OCI-LY7 (cell line): Measurements from ENCODE around the gene CLK2. TPM values are rescaled to one million over a fixed set of nuclear protein-coding genes. Genes with fewer than 3 reads are reported as not detected.
A peak's percentile ranks its signal among the peaks of the same experiment; 100 is the strongest.

Experiments
- BruUV-seq: library from RNA; stranded (reverse); fragments of 400-500 nt; replicated peaks from 2 replicates; lab custom pipeline; 2021; lab: Mats Ljungman, UMichigan
- CTCF ChIA-PET: fragments of 300-600 bp; sonication (Branson Sonifier 250); formaldehyde crosslinking; loops from one replicate; lab custom pipeline; 2022; ENCODE audit warnings: antibody characterized with exemption; ENCODE audit not compliant: unreplicated experiment; lab: Charles Lee
- POLR2A ChIA-PET: fragments of 300-600 bp; sonication (Branson Sonifier 250); formaldehyde crosslinking; loops from one replicate; lab custom pipeline; 2022; ENCODE audit warnings: antibody characterized with exemption; lab: Charles Lee
- DNase-seq: peaks from one replicate; pipeline ENCODE4 v3.0.0-alpha.2; 2015; ENCODE audit warnings: low spot score
- H2AFZ ChIP-seq: fragments of 200-600 bp; sonication (generic), shearing (Covaris generic); 2 replicates; pipeline ENCODE4 v1.6.1; 2014; ENCODE audit warnings: mild to moderate bottlenecking, antibody characterized with exemption, low read length, moderate library complexity
- H3K27ac ChIP-seq: fragments of 200-600 bp; sonication (generic); 2 replicates; pipeline ENCODE4 v1.5.1; 2014; ENCODE audit warnings: mixed run types, low read depth, mild to moderate bottlenecking, moderate library complexity, low read length, inconsistent platforms; ENCODE audit not compliant: poor library complexity, severe bottlenecking
- H3K36me3 ChIP-seq: fragments of 200-600 bp; sonication (generic); 2 replicates; pipeline ENCODE4 v1.6.1; 2014; ENCODE audit warnings: mild to moderate bottlenecking, antibody characterized with exemption, low read length, moderate library complexity, mixed read lengths; ENCODE audit not compliant: insufficient read depth
- H3K4me1 ChIP-seq: fragments of 200-600 bp; sonication (generic); 2 replicates; pipeline ENCODE4 v1.5.1; 2014; ENCODE audit warnings: mild to moderate bottlenecking, low read length; ENCODE audit not compliant: insufficient read depth, poor library complexity, severe bottlenecking
- H3K4me2 ChIP-seq: fragments of 200-600 bp; sonication (generic); 2 replicates; pipeline ENCODE4 v1.6.1; 2014; ENCODE audit warnings: mild to moderate bottlenecking, low read length
- H3K4me3 ChIP-seq: fragments of 200-600 bp; sonication (generic); 2 replicates; pipeline ENCODE4 v1.5.1; 2014; ENCODE audit warnings: mild to moderate bottlenecking, low read depth, low read length; ENCODE audit not compliant: poor library complexity, severe bottlenecking
- H3K79me2 ChIP-seq: fragments of 200-600 bp; sonication (generic); 2 replicates; pipeline ENCODE4 v1.6.1; 2016; ENCODE audit warnings: low read depth, mild to moderate bottlenecking, low read length, moderate library complexity, mixed read lengths; ENCODE audit not compliant: insufficient read depth
- H3K9me2 ChIP-seq: fragments of 200-600 bp; sonication (generic); 2 replicates; pipeline ENCODE4 v1.6.1; 2016; ENCODE audit warnings: mild to moderate bottlenecking, low read length, mixed read lengths; ENCODE audit not compliant: insufficient read depth
- H3K9me3 ChIP-seq: fragments of 200-600 bp; sonication (generic); 2 replicates; pipeline ENCODE4 v1.6.1; 2014; ENCODE audit warnings: mild to moderate bottlenecking, mixed run types, low read length, mixed read lengths
- H4K20me1 ChIP-seq: fragments of 200-600 bp; sonication (generic); 2 replicates; pipeline ENCODE4 v1.6.1; 2014; ENCODE audit warnings: mild to moderate bottlenecking, antibody characterized with exemption, low read length, moderate library complexity, mixed read lengths; ENCODE audit not compliant: insufficient read depth
- CTCF ChIP-seq: fragments of 200-600 bp; sonication (generic); conservative IDR thresholded peaks from 2 replicates; pipeline ENCODE4 v1.5.1; 2014; ENCODE audit warnings: mild to moderate bottlenecking, antibody characterized with exemption, low read length, moderate library complexity, mixed read lengths
- EZH2phosphoT487 ChIP-seq: fragments of 200-600 bp; sonication (generic); IDR thresholded peaks from 2 replicates; pipeline ENCODE4 v1.6.1; 2018; ENCODE audit warnings: low read depth, borderline replicate concordance, mild to moderate bottlenecking, mixed run types, antibody characterized with exemption, low read length, moderate library complexity, mixed read lengths
- intact Hi-C: fragments of 100-400 bp; cut with micrococcal nuclease; formaldehyde crosslinking; loops from one replicate; pipeline ENCODE4 v1.10.0; 2022; ENCODE audit not compliant: unreplicated experiment
- total RNA-seq, 2 experiments: library from RNA; depleted of rRNA in 1 of 2; stranded (reverse); fragments of >200 nt in 1 of 2; shearing (Covaris generic) in 1 of 2; gene quantifications; 2 replicates each; pipeline ENCODE4 v1.2.3, GENCODE V29; 2014 to 2022

CLK2 gene
- total RNA-seq, 2 experiments from 2014 or later, result 96.7 to 121 TPM

DNA sequence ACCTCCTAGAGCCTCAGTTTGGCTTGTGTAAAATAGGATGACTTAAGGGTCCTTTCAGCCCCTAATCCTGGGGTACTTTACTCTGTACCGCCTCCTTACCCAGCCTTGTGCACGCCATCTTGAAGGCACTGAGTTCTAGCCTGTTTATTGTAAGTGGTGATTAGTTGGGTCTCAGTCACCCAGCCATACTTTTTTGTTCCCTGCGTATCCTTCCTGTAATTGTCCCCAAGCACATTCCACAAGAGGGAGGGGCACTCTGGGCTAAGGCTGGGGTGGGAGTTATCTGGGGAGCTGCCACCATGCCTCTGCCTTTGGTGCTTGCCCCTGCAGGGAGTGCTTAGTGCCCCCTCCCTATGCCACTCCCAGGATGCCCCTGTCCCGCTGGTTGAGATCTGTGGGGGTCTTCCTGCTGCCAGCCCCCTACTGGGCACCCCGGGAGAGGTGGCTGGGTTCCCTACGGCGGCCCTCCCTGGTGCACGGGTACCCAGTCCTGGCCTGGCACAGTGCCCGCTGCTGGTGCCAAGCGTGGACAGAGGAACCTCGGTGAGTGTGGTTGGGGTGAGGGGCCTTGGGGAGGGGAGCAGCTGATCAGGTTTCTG lies 36.2 kb upstream of the CLK2 start:
- peaks cover 48% of the 10 kb centered on the region for H3K36me3 ChIP-seq
- H3K9me3 ChIP-seq, result no peaks in the 10 kb centered on the region
- H3K4me1 ChIP-seq, result peaks cover 26% of the 10 kb centered on the region
- ChIA-PET CTCF (no interaction called here), POLR2A (interaction anchor here (1.1 kb wide), 1 partner anchor 225 kb away, joined by 3 read pairs; no protein-coding TSS in a partner anchor)
- peaks cover 36% of the 10 kb centered on the region for H3K79me2 ChIP-seq
- peak overlapping the region; percentile 82 for H3K4me2 ChIP-seq
- no peaks in the 10 kb centered on the region for H4K20me1 ChIP-seq
- peak overlapping the region; percentile 88 for H3K27ac ChIP-seq
- intact Hi-C loops, result loop anchor here (5.0 kb wide), 1 partner anchor 102 kb away; the partner anchor contains the start of genes MTX1 and THBS3
- peak; percentile 32 for DNase-seq
- H3K9me2 ChIP-seq, result no peaks in the 10 kb centered on the region
- peak overlapping the region; percentile 93 for H3K4me3 ChIP-seq
- TF ChIP-seq EZH2phosphoT487, result no peak
- 0 out of 2 replicates have a peak, but pooled peaks have one; percentile 35 for TF ChIP-seq CTCF
- no peak overlapping the region for H2AFZ ChIP-seq
- BruUV-seq, result no TSS peak

DNA sequence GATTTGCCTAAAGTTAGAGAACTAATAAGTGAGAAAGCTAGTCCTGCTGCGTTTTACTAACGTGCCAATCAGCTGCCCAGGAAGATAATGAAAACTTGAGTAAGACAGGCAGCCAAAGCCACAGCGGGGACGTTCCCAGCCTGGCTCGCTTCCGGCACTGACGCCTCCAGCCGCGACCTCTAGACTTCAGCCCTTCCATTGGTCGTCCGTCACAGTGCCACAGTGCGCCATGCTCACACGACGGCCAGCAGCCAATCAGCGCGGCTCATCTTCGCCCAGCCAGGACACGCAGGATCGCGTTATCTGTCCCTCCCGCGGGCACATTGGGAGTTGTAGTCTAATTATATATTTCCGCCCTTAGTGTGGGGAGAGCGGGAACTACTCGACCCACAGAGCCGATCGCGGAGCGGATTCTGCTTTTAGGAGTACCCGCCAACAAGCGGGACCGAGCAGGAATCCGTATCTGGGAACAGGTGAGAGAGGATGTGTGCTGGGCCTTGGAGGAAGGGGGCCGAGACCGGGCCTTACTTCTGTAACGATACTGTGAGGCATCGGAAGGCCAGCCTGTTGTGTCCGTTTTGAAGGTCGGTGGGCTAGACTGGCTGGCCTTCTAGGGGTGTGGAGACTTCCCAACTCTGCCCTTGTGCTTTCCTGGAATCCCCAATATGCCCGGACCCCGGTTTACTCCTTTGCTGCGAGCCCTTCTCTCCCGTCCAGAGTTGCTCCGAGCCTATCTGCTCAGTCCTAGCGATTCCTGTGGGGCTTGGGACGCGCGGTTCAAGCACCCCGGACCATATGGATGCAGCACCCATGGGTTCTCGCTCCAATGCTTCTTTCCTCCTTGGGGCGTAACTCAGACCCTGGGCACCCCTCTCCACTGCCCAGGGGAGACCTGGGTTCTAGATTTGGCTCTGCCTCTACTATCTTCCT lies 35.5 kb upstream of the CLK2 start, which contains the start of gene FDPS:
Gene FDPS, plus strand, starts transcription at position 374 of the 930 bp plus-strand sequence. CDS start 924 bp downstream, outside the sequence.
- H2AFZ ChIP-seq, result peak within 1 kb of the TSS; percentile 39; the same call in 1 of the 2 replicates
- CTCF ChIA-PET, result interaction anchor here (1.2 to 1.3 kb wide), 2 partner anchors 33 to 57 kb away, joined by 3 to 6 read pairs; no protein-coding TSS in a partner anchor

More for the DNA sequence above, 35.5 kb upstream of the CLK2 start, which contains the start of gene FDPS:
- H3K79me2 ChIP-seq, result peaks cover 36% of the 10 kb centered on the region
- no peaks in the 10 kb centered on the region for H3K9me2 ChIP-seq
- POLR2A ChIA-PET, result interaction anchor here (0.6 to 1.6 kb wide), 7 partner anchors 11 to 843 kb away, joined by 3 to 10 read pairs (median 6); partner anchors contain the start of gene CLK2
- H3K4me1 ChIP-seq, result peaks cover 26% of the 10 kb centered on the region
- no peak for TF ChIP-seq CTCF
- TF ChIP-seq EZH2phosphoT487, result no peak
- TSS peak; percentile 93 for BruUV-seq
- peaks cover 40% of the 10 kb centered on the region for H3K36me3 ChIP-seq
- no peaks in the 10 kb centered on the region for H3K9me3 ChIP-seq
- peak; percentile 99 for DNase-seq
- peak within 1 kb of the TSS; percentile 88 for H3K27ac ChIP-seq
- intact Hi-C loops, result loop anchor here (1.0 to 5.0 kb wide), 3 partner anchors 15 to 101 kb away; partner anchors contain the start of genes MTX1 and THBS3
- peak within 1 kb of the TSS; percentile 93 for H3K4me3 ChIP-seq
- peak within 1 kb of the TSS; percentile 82 for H3K4me2 ChIP-seq
- no peaks in the 10 kb centered on the region for H4K20me1 ChIP-seq
